ENCODE data around the gene HCK.

The HCK gene

GRCh38 chr20:32088759-32089158 lies 36.7 kb downstream of the HCK start:
- Histone ChIP-seq H3K9me3 (ENCODE audit: low read depth, low read length) (no peaks in the 10 kb centered on the region), H3K9ac (ENCODE audit: insufficient read length) (no peak overlapping the region), H3K36me3 (ENCODE audit: insufficient read depth, low read length) (no peaks in the 10 kb centered on the region), H3K4me3 (no peak overlapping the region), H3K27ac (no peak overlapping the region)
- TF ChIP-seq POLR2AphosphoS5 (IDR thresholded peaks at IDR 0.05; ENCODE audit: borderline replicate concordance, low read depth, low read length) (no peak), EZH2 (IDR thresholded peaks at IDR 0.05) (no peak), FOXP2 (optimal IDR thresholded peaks at IDR 0.05; ENCODE audit: control extremely low read depth, extremely low read length, insufficient read depth) (no peak)
- DNase-seq (ENCODE audit: low read depth, low spot score): no peak

DNA sequence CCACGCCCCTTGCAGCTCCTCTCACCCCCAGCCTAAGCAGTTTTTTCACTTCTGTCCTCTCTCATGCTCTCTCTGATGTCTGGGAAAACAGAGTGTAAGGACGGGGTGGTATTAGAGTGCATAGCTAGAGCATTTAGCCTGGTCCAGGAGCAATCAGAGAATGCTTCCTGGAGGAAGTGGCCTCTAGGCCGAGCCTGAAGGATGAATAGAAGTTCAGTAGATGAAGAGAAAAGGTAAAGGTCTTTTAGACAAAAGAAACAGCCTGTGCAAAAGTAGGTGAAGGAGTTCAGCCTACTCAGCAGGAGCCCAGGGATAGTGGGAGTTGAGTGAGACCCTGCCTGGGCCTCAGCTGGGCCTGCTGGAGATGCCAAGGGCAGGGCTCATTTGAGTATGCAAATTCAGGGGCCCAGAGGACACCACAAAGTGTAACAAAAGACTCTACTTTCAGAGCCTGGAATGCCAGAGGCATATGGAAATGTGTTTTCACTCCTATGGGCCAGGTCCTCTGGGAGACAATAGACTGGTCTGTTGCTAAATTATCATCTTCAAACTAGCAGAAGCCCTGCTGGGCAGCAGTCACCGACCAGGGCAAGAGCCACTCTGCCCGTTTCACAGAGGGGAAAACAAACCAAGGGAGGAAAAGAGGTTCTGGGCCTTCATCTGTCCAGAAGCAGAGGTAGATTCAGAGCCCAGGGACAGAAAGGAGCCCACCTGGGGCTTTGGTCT lies 37.8 kb downstream of the HCK start:
- DNase-seq (ENCODE audit: low read depth, low spot score): no peak
- H3K4me3 ChIP-seq: no peak overlapping the region
- no peak overlapping the region for H3K9ac ChIP-seq (ENCODE audit: insufficient read length)
- H3K9me3 ChIP-seq (ENCODE audit: low read depth, low read length): no peaks in the 10 kb centered on the region
- H3K36me3 ChIP-seq (ENCODE audit: insufficient read depth, low read length): no peaks in the 10 kb centered on the region
- TF ChIP-seq POLR2AphosphoS5 (IDR thresholded peaks at IDR 0.05; ENCODE audit: borderline replicate concordance, low read depth, low read length): no peak
- no peak for TF ChIP-seq EZH2 (IDR thresholded peaks at IDR 0.05)
- no peak overlapping the region for H3K27ac ChIP-seq

DNA sequence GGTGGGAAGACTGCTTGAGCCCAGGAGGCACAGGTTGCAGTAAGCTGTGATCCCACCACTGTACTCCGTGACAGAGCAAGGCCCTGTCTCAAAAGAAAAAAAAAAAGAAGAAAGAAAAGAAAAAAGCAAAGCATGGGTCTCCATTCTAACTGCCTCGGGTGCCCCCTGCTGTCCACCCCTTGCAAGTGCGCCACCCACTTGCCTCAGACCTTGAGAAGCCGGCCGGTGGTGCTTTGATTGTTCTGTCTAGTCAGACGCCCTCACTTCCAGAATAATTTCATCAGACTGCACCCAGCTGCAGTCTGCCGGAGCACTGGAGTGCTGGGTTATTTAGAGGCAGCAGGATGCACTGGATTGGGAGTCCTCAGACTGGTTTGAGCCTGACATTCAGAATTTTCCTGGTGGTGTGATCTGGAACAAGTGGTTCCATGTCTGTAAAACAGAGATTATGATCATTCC lies 39.9 kb downstream of the HCK start:
- Histone ChIP-seq H3K36me3 (ENCODE audit: insufficient read depth, low read length) (no peaks in the 10 kb centered on the region), H3K4me3 (no peak overlapping the region), H3K27ac (no peak overlapping the region), H3K9me3 (ENCODE audit: low read depth, low read length) (no peaks in the 10 kb centered on the region), H3K9ac (ENCODE audit: insufficient read length) (no peak overlapping the region)
- no peak for TF ChIP-seq POLR2AphosphoS5 (IDR thresholded peaks at IDR 0.05; ENCODE audit: borderline replicate concordance, low read depth, low read length)
- TF ChIP-seq FOXP2 (optimal IDR thresholded peaks at IDR 0.05; ENCODE audit: control extremely low read depth, extremely low read length, insufficient read depth): no peak
- TF ChIP-seq EZH2 (IDR thresholded peaks at IDR 0.05): no peak
- DNase-seq (ENCODE audit: low read depth, low spot score): no peak

- H3K36me3 ChIP-seq (ENCODE audit: insufficient read depth, low read length): no peaks in the 10 kb centered on the region
These were observed 46.7 kb downstream of the HCK start for GRCh38 chr20:32098786-32099185.

DNA sequence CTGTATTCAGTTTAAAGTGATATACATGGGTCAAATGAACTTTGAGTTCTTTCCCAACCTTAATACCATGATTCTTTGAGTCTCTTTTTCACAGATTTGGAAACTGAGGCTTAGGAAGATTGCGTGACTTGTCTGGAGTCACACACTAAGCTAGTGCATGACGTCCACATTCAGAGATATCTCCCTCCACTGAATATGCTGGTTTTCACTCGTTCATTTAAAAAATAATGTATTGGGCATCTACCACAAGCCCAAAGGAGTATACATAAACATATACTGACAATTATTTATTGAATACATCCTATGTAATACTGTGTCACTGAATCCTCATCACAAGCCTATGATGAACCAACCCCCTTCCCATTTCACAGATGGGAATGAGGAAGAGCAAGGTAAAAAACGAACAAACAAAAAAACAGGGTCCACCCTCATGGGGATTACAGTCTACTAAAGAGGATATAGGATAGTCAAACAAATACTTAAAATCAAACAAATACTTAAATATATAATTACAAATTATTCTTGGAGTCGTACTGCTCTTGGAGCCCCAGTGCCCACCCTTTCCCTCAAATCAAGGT lies 56.9 kb downstream of the HCK start:
- no peak for TF ChIP-seq FOXP2 (optimal IDR thresholded peaks at IDR 0.05; ENCODE audit: control extremely low read depth, extremely low read length, insufficient read depth)
- TF ChIP-seq EZH2 (IDR thresholded peaks at IDR 0.05): no peak
- no peak for TF ChIP-seq POLR2AphosphoS5 (IDR thresholded peaks at IDR 0.05; ENCODE audit: borderline replicate concordance, low read depth, low read length)
- Histone ChIP-seq H3K27ac (no peak overlapping the region), H3K4me3 (no peak overlapping the region; the same call in 1 of the 2 replicates), H3K9me3 (ENCODE audit: low read depth, low read length) (no peaks in the 10 kb centered on the region), H3K9ac (ENCODE audit: insufficient read length) (no peak overlapping the region), H3K36me3 (ENCODE audit: insufficient read depth, low read length) (no peaks in the 10 kb centered on the region; the same call in 1 of the 2 replicates)
- no peak for DNase-seq (ENCODE audit: low read depth, low spot score)

More at GRCh38 chr20:32098786-32099185, 46.7 kb downstream of the HCK start:
- no peak for TF ChIP-seq FOXP2 (optimal IDR thresholded peaks at IDR 0.05; ENCODE audit: control extremely low read depth, extremely low read length, insufficient read depth)
- H3K4me3 ChIP-seq: no peak overlapping the region
- H3K27ac ChIP-seq: no peak overlapping the region
- H3K9me3 ChIP-seq (ENCODE audit: low read depth, low read length): no peaks in the 10 kb centered on the region
- DNase-seq (ENCODE audit: low read depth, low spot score): no peak
- H3K9ac ChIP-seq (ENCODE audit: insufficient read length): no peak overlapping the region

DNA sequence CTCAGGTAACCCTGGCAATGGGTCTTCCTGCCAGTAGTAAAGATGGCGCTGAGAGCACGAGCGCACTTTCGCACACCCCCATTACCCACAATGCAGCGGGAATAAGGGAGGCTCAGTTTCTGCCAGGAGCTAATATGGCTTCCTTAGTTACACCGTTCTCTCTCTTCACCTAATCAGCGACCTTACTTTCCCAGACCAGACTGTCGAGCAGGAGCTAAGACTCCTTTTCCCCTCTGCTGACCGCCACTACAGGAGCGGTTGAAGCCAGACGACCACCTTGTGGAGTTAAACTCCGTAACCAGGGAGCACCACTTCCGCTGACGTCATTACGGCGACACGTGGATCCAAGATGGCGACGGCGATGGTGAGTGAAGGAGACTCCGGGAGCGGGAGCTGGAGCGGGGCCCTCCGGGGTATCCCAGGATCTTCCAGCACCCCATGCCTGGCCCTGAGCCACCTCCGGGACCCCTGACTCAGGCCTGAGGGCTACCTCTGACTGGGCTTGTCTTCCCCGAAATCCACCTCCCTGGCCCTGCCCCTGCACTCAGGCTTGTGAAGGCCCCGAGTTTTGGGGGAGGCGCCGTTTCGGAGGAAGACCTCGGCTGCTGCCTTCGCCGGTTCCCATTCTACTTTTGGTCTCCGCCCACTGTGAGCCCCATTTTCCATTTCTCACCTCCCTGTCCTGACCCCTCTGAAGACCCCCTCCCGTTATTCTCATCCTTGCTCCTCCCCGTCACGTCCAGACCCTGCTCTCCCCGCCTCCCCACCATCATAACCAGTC lies 57.5 kb downstream of the HCK start, which contains the start of gene TM9SF4:
TSS of gene TM9SF4 (plus strand) at position 323 of the 781 bp plus-strand sequence. CDS start at position 350, 27 bp downstream.
- Histone ChIP-seq H3K36me3 (ENCODE audit: insufficient read depth, low read length) (no peaks in the 10 kb centered on the region; the same call in 1 of the 2 replicates), H3K4me3 (peak within 1 kb of the TSS; percentile 98), H3K9ac (ENCODE audit: insufficient read length) (peak within 1 kb of the TSS; percentile 99), H3K9me3 (ENCODE audit: low read depth, low read length) (no peaks in the 10 kb centered on the region), H3K27ac (peak within 1 kb of the TSS; percentile 99)
- no peak for TF ChIP-seq FOXP2 (optimal IDR thresholded peaks at IDR 0.05; ENCODE audit: control extremely low read depth, extremely low read length, insufficient read depth)
- peak; percentile 91 for TF ChIP-seq POLR2AphosphoS5 (IDR thresholded peaks at IDR 0.05; ENCODE audit: borderline replicate concordance, low read depth, low read length)
- DNase-seq (ENCODE audit: low read depth, low spot score): peak; percentile 97

- TF ChIP-seq POLR2AphosphoS5 (IDR thresholded peaks at IDR 0.05; ENCODE audit: borderline replicate concordance, low read depth, low read length): no peak
- no peak for TF ChIP-seq EZH2 (IDR thresholded peaks at IDR 0.05)
- DNase-seq (ENCODE audit: low read depth, low spot score): no peak
- Histone ChIP-seq H3K9ac (ENCODE audit: insufficient read length) (peak overlapping the region; percentile 99), H3K36me3 (ENCODE audit: insufficient read depth, low read length) (peaks cover 4% of the 10 kb centered on the region; the same call in 1 of the 2 replicates), H3K4me3 (peak overlapping the region; percentile 98), H3K27ac (peak overlapping the region; percentile 99), H3K9me3 (ENCODE audit: low read depth, low read length) (no peaks in the 10 kb centered on the region)
These were observed 58.2 kb downstream of the HCK start for GRCh38 chr20:32110173-32110704.

DNA sequence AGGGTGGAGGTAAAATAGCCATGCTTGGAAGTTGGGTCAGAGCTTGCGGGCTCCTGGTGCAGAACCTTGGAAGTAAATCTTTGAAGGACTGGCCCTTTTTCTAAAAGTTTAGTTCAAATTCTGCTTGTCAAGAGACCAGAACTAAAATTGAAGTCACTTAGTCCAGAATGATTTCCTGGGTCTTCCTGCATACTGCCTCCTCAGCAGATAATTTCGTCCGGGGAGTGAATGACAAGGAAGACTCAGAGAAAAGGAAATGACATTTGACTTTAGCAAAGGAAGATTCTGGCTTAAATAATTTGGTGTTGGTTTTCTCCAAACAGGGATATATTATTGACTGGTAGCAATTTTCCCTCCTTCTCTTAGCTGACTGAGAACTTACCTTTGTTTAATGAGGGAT lies 58.7 kb downstream of the HCK start:
- Histone ChIP-seq H3K4me3 (peak overlapping the region; percentile 98), H3K27ac (no peak overlapping the region), H3K36me3 (ENCODE audit: insufficient read depth, low read length) (peaks cover 5% of the 10 kb centered on the region; the same call in 1 of the 2 replicates), H3K9me3 (ENCODE audit: low read depth, low read length) (no peaks in the 10 kb centered on the region), H3K9ac (ENCODE audit: insufficient read length) (peak overlapping the region; percentile 99)
- no peak for TF ChIP-seq FOXP2 (optimal IDR thresholded peaks at IDR 0.05; ENCODE audit: control extremely low read depth, extremely low read length, insufficient read depth)
- TF ChIP-seq POLR2AphosphoS5 (IDR thresholded peaks at IDR 0.05; ENCODE audit: borderline replicate concordance, low read depth, low read length): no peak
- no peak for TF ChIP-seq EZH2 (IDR thresholded peaks at IDR 0.05)
- DNase-seq (ENCODE audit: low read depth, low spot score): no peak
